GM18868 (cell line): ENCODE measurements around the gene LCE3B.

Experiments
- ATAC-seq: cut with Tn5 transposase; IDR thresholded peaks from one replicate; pipeline ENCODE4 v1.9.1; 2021; ENCODE audit warnings: mild to moderate bottlenecking, moderate library complexity; ENCODE audit not compliant: unreplicated experiment

Gene LCE3B

GRCh38 chr1:152657677-152658076 is 44.1 kb downstream of the LCE3B start:
- ATAC-seq, result no peak

GRCh38 chr1:152658649-152659048 is 45.0 kb downstream of the LCE3B start:
- ATAC-seq, result no peak

- ATAC-seq, result no peak
Observed at GRCh38 chr1:152663098-152663497, 49.5 kb downstream of the LCE3B start, which contains the start of gene LCE2D. TSS of gene LCE2D (plus strand) at chr1:152663380. CDS start at chr1:152664106, 726 bp downstream.
